GM12875 (cell line): Measurements from ENCODE around the gene VWA1.

Experiments
- H3K4me3 ChIP-seq: one replicate; pipeline ENCODE4 v1.5.1; 2011; ENCODE audit warnings: low read depth, low read length, control low read depth
- CTCF ChIP-seq: IDR thresholded peaks from 2 replicates; pipeline ENCODE4 v1.5.1; 2011; ENCODE audit warnings: low read depth, mild to moderate bottlenecking, control low read depth, inconsistent platforms, low read length, moderate library complexity, borderline replicate concordance; ENCODE audit not compliant: insufficient read depth

The VWA1 gene

GRCh38 chr1:1435911-1436629 lies 580 bp downstream of the VWA1 start:
- no peak for TF ChIP-seq CTCF
- peak overlapping the region; percentile 37 for H3K4me3 ChIP-seq

GRCh38 chr1:1436630-1437032 lies 1.1 kb downstream of the VWA1 start:
- H3K4me3 ChIP-seq: no peak overlapping the region

DNA sequence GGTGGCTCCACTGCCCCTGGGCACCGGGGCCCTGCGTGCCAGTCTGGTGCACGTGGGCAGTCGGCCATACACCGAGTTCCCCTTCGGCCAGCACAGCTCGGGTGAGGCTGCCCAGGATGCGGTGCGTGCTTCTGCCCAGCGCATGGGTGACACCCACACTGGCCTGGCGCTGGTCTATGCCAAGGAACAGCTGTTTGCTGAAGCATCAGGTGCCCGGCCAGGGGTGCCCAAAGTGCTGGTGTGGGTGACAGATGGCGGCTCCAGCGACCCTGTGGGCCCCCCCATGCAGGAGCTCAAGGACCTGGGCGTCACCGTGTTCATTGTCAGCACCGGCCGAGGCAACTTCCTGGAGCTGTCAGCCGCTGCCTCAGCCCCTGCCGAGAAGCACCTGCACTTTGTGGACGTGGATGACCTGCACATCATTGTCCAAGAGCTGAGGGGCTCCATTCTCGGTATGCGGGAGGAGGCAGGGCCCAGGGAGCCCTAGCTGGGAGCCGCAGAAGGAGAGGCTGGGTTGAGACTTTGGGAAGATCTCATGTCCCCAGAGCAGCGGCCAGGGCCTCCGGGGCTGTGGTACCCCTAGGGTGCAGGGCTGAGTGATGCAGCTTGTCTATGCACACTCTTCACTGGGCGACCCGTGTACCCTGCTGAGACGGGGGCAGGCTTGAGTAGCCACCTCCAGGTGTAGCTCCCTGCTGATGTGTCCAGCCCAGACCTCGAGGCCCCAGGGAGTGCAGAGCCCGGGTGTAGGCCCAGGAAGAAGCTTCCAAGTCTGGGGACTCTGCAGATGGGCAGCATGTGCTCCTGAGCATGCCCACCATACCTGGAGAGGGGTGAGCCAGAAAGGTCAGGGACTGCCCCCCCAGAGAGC lies 1.8 kb downstream of the VWA1 start:
- no peak overlapping the region for H3K4me3 ChIP-seq
- no peak for TF ChIP-seq CTCF

More at GRCh38 chr1:1436630-1437032, 1.1 kb downstream of the VWA1 start:
- TF ChIP-seq CTCF: no peak

DNA sequence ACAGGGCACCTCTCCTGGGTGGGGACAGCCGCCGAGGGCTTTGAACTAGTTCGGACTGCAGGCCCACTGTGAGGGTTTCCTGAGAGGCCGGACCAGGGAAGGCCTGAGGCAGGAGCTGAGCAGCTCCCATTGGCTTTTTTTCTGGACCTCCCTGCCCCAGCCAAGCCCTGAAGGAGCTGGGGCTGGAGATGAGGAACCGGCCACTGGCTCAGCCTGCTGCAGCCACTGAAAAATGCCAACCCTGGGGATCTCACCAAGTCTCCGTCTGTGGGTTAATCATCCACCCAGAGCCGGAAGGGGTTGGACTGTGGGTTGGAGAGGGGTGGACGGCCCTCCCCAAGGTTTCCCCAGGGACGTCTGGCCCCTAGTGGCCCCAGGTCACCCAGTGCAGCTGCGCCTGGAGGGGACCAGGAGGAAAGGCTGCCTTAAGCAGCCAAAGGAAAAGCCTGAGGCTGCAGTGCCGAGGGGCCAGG lies 2.5 kb downstream of the VWA1 start:
- no peak overlapping the region for H3K4me3 ChIP-seq
- TF ChIP-seq CTCF: no peak

DNA sequence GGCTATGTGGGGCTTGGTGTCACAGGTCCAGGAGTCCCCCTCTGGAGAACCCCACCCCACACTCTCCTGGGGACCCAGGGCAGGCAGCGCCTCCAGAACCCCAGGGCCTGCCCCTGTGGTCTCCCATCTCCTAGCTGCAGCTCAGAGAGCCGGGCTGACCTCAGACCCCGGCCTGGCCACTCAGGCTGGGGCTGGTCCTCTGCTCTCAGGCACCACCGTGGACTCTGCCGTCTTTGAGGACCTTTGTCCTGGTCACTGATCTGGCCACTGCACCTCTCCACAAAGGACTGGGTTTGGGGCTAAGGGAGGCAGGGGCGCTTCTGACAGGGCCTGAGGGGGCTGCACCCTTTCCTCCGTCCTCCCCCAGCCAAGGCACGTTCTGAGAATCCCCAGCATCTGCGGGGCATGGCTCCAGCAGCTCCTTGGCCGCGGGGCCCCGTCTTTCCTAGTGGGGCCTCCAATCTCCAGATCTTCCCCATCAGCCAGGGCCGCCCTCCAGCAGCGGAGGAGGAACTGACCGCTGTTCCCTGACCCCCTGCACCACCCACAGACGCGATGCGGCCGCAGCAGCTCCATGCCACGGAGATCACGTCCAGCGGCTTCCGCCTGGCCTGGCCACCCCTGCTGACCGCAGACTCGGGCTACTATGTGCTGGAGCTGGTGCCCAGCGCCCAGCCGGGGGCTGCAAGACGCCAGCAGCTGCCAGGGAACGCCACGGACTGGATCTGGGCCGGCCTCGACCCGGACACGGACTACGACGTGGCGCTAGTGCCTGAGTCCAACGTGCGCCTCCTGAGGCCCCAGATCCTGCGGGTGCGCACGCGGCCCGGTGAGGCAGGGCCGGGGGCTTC lies 3.3 kb downstream of the VWA1 start:
- TF ChIP-seq CTCF: no peak
- H3K4me3 ChIP-seq: no peak overlapping the region

- TF ChIP-seq CTCF: no peak
- H3K4me3 ChIP-seq: no peak overlapping the region
These were observed 4.2 kb downstream of the VWA1 start for GRCh38 chr1:1439546-1440261.
